ENCODE results near the gene CLSTN2. TPM values are rescaled to one million over a fixed set of nuclear protein-coding genes. Genes with fewer than 3 reads are reported as not detected.

Gene CLSTN2
- total RNA-seq, 1 experiment from 2014 or later = not detected

DNA sequence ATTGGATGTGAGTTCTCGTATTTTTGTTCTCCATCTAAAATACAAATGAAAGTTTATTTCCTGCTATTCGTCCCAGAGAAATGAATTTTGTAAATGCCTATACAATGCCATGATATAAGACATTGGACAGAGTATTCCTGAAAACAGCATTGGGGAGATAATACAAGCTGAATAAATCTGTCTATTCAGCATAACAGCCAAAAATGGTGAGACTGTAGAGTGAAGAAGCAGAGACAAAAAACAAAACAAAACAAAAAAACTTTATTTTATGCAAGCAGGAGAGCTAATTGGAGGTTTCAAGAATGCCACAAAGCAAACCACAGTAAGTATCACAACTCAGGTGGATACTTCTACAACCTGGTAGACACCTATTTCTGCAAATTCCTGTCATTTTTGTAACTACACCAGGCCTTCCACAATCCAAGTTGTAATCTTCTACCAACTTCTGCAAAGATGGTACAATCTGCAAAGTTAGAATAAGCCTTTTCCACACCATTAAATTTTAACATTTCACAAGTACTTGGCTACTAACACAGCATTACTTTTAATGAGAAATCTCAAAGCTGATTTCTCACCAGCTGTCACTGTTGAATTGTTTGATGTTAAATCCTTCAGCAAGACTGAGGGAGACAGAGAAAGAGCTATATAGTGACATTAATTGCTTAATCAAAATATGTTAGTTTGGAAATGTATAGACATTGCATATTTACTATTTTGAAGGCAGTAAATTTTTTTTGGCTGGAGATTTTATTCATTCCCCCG is 163.1 kb downstream of the CLSTN2 start:
- Histone ChIP-seq H4K20me1 (ENCODE audit: low read length) (no peaks in the 10 kb centered on the region), H3K4me3 (ENCODE audit: low read length) (no peak overlapping the region), H3K9me2 (replicated peaks; ENCODE audit: low read length) (no peaks in the 10 kb centered on the region), H3K9ac (ENCODE audit: low read length) (no peak overlapping the region), H3K9me3 (ENCODE audit: low read length) (no peaks in the 10 kb centered on the region), H3K27me3 (ENCODE audit: low read length) (peaks cover 5% of the 10 kb centered on the region; the same call in 1 of the 2 replicates), H3K4me1 (ENCODE audit: insufficient read depth, low read length) (no peaks in the 10 kb centered on the region), H3K4me2 (ENCODE audit: low read length) (no peak overlapping the region), H3K79me2 (ENCODE audit: low read length) (no peaks in the 10 kb centered on the region), H3K27ac (ENCODE audit: low read length) (no peak overlapping the region), H3K36me3 (ENCODE audit: low read depth, low read length) (no peaks in the 10 kb centered on the region), H3F3A (ENCODE audit: low read length, unreplicated experiment) (no peaks in the 10 kb centered on the region), H2AFZ (ENCODE audit: low read length) (no peak overlapping the region)
- ChIA-PET CTCF (no interaction called here), POLR2A (ENCODE audit: unreplicated experiment) (no interaction called here)
- intact Hi-C loops (cut with micrococcal nuclease) = no loop called here
- BruUV-seq (replicated peaks) = no TSS peak
- ATAC-seq (no peak), DNase-seq (no peak)
- no peak for TF ChIP-seq EZH2phosphoT487 (IDR thresholded peaks at IDR 0.05; ENCODE audit: borderline replicate concordance, low read length)
- TF ChIP-seq CTCF (conservative IDR thresholded peaks at IDR 0.05; ENCODE audit: low read depth, low read length) = no peak
- no peak for TF ChIP-seq EZH2 (IDR thresholded peaks at IDR 0.05; ENCODE audit: low read length, unreplicated experiment)

- H3K9me2 ChIP-seq (replicated peaks; ENCODE audit: low read length) = no peaks in the 10 kb centered on the region
- H3K9me3 ChIP-seq (ENCODE audit: low read length) = no peaks in the 10 kb centered on the region
- no peaks in the 10 kb centered on the region for H3K79me2 ChIP-seq (ENCODE audit: low read length)
- H3K27ac ChIP-seq (ENCODE audit: low read length) = no peak overlapping the region
- H3K9ac ChIP-seq (ENCODE audit: low read length) = no peak overlapping the region
- no peak overlapping the region for H3K4me2 ChIP-seq (ENCODE audit: low read length)
- H3K4me1 ChIP-seq (ENCODE audit: insufficient read depth, low read length) = no peaks in the 10 kb centered on the region
- ATAC-seq = no peak
- no TSS peak for BruUV-seq (replicated peaks)
- no peaks in the 10 kb centered on the region for H3F3A ChIP-seq (ENCODE audit: low read length, unreplicated experiment)
- CTCF ChIA-PET = no interaction called here
- no peaks in the 10 kb centered on the region for H4K20me1 ChIP-seq (ENCODE audit: low read length)
- H3K36me3 ChIP-seq (ENCODE audit: low read depth, low read length) = no peaks in the 10 kb centered on the region
- DNase-seq = no peak
- H3K4me3 ChIP-seq (ENCODE audit: low read length) = no peak overlapping the region
- H2AFZ ChIP-seq (ENCODE audit: low read length) = no peak overlapping the region
- peaks cover 2% of the 10 kb centered on the region; the same call in 1 of the 2 replicates for H3K27me3 ChIP-seq (ENCODE audit: low read length)
- TF ChIP-seq CTCF (conservative IDR thresholded peaks at IDR 0.05; ENCODE audit: low read depth, low read length) (no peak), EZH2phosphoT487 (IDR thresholded peaks at IDR 0.05; ENCODE audit: borderline replicate concordance, low read length) (no peak), EZH2 (IDR thresholded peaks at IDR 0.05; ENCODE audit: low read length, unreplicated experiment) (no peak)
- intact Hi-C loops (cut with micrococcal nuclease) = no loop called here
- POLR2A ChIA-PET (ENCODE audit: unreplicated experiment) = no interaction called here
Observed at GRCh38 chr3:140100479-140100878, 165.5 kb downstream of the CLSTN2 start.

- no peaks in the 10 kb centered on the region for H3K79me2 ChIP-seq (ENCODE audit: low read length)
- no peaks in the 10 kb centered on the region for H3F3A ChIP-seq (ENCODE audit: low read length, unreplicated experiment)
- H3K9me2 ChIP-seq (replicated peaks; ENCODE audit: low read length) = no peaks in the 10 kb centered on the region
- intact Hi-C loops (cut with micrococcal nuclease) = no loop called here
- no peak for DNase-seq
- no peaks in the 10 kb centered on the region for H3K9me3 ChIP-seq (ENCODE audit: low read length)
- ATAC-seq = no peak
- H3K4me3 ChIP-seq (ENCODE audit: low read length) = no peak overlapping the region
- no peaks in the 10 kb centered on the region for H3K4me1 ChIP-seq (ENCODE audit: insufficient read depth, low read length)
- H3K36me3 ChIP-seq (ENCODE audit: low read depth, low read length) = no peaks in the 10 kb centered on the region
- H4K20me1 ChIP-seq (ENCODE audit: low read length) = no peaks in the 10 kb centered on the region
- no peak overlapping the region for H2AFZ ChIP-seq (ENCODE audit: low read length)
- H3K4me2 ChIP-seq (ENCODE audit: low read length) = no peak overlapping the region
- POLR2A ChIA-PET (ENCODE audit: unreplicated experiment) = no interaction called here
- CTCF ChIA-PET = no interaction called here
- H3K27ac ChIP-seq (ENCODE audit: low read length) = no peak overlapping the region
- no peak for TF ChIP-seq CTCF (conservative IDR thresholded peaks at IDR 0.05; ENCODE audit: low read depth, low read length)
- TF ChIP-seq EZH2phosphoT487 (IDR thresholded peaks at IDR 0.05; ENCODE audit: borderline replicate concordance, low read length) = no peak
- TF ChIP-seq EZH2 (IDR thresholded peaks at IDR 0.05; ENCODE audit: low read length, unreplicated experiment) = no peak
- H3K9ac ChIP-seq (ENCODE audit: low read length) = no peak overlapping the region
- H3K27me3 ChIP-seq (ENCODE audit: low read length) = no peaks in the 10 kb centered on the region
- BruUV-seq (replicated peaks) = no TSS peak
Observed at GRCh38 chr3:140103166-140103565, 168.2 kb downstream of the CLSTN2 start.

Measured in PC-3 (cell line).